GM12875 (cell line): ENCODE results near the gene CHMP6.
A peak's percentile ranks its signal among the peaks of the same experiment; 100 is the strongest.

Source experiments
- H3K4me3 ChIP-seq: one replicate; pipeline ENCODE4 v1.5.1; 2011; ENCODE audit warnings: low read depth, low read length, control low read depth
- TF ChIP-seq, protein P1 (sequence below): IDR thresholded peaks from 2 replicates; pipeline ENCODE4 v1.5.1; 2011; ENCODE audit warnings: low read depth, mild to moderate bottlenecking, control low read depth, inconsistent platforms, low read length, moderate library complexity, borderline replicate concordance; ENCODE audit not compliant: insufficient read depth

The CHMP6 gene

GRCh38 chr17:80969030-80969673, 22.5 kb upstream of the CHMP6 start:
- no peak overlapping the region for H3K4me3 ChIP-seq
- TF ChIP-seq, protein P1, sequence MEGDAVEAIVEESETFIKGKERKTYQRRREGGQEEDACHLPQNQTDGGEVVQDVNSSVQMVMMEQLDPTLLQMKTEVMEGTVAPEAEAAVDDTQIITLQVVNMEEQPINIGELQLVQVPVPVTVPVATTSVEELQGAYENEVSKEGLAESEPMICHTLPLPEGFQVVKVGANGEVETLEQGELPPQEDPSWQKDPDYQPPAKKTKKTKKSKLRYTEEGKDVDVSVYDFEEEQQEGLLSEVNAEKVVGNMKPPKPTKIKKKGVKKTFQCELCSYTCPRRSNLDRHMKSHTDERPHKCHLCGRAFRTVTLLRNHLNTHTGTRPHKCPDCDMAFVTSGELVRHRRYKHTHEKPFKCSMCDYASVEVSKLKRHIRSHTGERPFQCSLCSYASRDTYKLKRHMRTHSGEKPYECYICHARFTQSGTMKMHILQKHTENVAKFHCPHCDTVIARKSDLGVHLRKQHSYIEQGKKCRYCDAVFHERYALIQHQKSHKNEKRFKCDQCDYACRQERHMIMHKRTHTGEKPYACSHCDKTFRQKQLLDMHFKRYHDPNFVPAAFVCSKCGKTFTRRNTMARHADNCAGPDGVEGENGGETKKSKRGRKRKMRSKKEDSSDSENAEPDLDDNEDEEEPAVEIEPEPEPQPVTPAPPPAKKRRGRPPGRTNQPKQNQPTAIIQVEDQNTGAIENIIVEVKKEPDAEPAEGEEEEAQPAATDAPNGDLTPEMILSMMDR: no peak

DNA sequence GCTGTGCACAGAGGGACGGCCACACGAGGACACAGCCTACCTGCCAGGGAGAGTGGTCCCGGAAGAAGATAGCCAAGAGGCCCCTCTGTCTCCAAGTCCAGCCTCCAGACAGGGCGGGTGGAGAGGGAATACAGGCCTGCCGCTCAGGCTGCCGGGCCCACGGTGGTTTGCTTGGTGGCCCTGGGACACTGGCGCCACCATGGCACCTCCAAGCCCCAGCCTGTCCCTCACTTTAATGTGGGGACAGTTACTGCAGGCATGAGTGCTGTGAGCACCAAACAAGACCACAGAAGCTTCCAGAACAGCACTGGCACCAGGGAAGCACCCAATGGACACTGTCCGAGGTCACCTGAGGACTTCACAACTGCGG, 22.0 kb upstream of the CHMP6 start:
- H3K4me3 ChIP-seq: no peak overlapping the region
- TF ChIP-seq, protein P1: no peak

- TF ChIP-seq, protein P1: peak; percentile 84
- H3K4me3 ChIP-seq: peak overlapping the region; percentile 12
Measured at GRCh38 chr17:80970044-80970761, 21.4 kb upstream of the CHMP6 start.

- no peak overlapping the region for H3K4me3 ChIP-seq
Measured at GRCh38 chr17:80970762-80971703, 20.6 kb upstream of the CHMP6 start.

GRCh38 chr17:80971704-80972304, 19.8 kb upstream of the CHMP6 start:
- H3K4me3 ChIP-seq: no peak overlapping the region
- TF ChIP-seq, protein P1: no peak

More at GRCh38 chr17:80970762-80971703, 20.6 kb upstream of the CHMP6 start:
- TF ChIP-seq, protein P1: no peak

DNA sequence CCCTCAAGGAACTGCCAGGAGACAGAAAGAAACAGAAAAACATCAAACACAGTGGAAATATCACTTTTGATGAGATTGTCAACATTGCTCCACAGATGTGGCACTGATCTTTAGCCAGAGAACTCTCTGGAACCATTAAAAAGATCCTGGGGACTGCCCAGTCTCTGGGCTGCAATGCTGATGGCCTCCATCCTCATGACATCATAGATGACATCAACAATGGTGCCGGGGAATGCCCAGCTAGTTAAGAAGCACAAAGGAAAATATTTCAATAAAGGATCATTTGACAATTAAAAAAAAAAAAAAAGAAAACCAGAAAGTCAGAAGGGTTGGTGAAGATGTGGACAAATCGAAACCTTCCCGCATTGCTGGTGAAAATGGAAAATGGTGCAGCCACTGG, 14.9 kb upstream of the CHMP6 start:
- H3K4me3 ChIP-seq: no peak overlapping the region
- TF ChIP-seq, protein P1: no peak
